GM10266 (cell line): ENCODE results near the gene P2RY4.
"Not testable (repeated sequence)": the region's sequence is repeated elsewhere in the genome, so short reads cannot be mapped to it uniquely, and the experiment has no call there.

Experiments
- DNase-seq: peaks from one replicate; pipeline ENCODE4 v3.0.0; 2012; ENCODE audit errors: extremely low spot score
- TF ChIP-seq, protein P1 (sequence below): IDR thresholded peaks from 2 replicates; pipeline ENCODE4 v1.5.1; 2012; ENCODE audit warnings: mild to moderate bottlenecking, low read depth; ENCODE audit not compliant: control insufficient read depth, insufficient read depth; ENCODE audit errors: missing control alignments

P2RY4 gene

DNA sequence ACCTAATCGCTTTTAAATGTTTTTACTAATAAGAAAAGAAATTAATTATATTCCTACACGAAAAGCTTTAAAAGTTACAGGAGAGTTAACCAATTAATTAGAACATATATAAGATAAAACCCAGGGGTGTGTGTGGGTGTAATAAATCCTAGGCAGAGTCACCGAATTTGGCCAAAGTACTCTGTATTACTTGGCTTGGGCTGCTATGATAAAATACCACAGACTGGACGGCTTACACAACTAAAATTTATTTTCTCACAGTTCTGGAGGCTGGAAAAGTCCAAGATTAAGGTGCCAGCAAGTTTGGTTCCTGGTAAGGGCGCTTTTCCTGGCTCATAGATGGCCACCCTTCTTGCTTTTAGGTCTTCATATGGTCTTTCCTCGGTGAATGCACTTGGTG, 15.1 kb downstream of the P2RY4 start:
- no peak for DNase-seq
- TF ChIP-seq, protein P1, sequence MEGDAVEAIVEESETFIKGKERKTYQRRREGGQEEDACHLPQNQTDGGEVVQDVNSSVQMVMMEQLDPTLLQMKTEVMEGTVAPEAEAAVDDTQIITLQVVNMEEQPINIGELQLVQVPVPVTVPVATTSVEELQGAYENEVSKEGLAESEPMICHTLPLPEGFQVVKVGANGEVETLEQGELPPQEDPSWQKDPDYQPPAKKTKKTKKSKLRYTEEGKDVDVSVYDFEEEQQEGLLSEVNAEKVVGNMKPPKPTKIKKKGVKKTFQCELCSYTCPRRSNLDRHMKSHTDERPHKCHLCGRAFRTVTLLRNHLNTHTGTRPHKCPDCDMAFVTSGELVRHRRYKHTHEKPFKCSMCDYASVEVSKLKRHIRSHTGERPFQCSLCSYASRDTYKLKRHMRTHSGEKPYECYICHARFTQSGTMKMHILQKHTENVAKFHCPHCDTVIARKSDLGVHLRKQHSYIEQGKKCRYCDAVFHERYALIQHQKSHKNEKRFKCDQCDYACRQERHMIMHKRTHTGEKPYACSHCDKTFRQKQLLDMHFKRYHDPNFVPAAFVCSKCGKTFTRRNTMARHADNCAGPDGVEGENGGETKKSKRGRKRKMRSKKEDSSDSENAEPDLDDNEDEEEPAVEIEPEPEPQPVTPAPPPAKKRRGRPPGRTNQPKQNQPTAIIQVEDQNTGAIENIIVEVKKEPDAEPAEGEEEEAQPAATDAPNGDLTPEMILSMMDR: no peak

DNA sequence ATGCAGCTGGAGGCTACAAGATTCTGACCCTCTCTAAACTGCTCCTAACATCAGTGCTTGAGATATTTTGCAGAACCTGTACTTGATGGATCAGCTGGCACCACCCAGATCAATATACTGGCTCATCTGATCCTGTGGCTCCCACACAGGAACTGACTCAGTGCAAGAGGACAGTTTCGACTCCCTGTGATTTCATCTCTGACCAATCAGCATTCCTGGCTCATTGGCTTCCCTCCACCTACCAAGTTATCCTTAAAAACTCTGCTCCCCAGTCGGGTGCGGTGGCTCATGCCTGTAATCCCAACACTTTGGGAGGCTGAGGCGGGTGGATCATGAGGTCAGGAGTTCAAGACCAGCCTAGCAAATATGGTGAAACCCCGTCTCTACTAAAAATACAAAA, 16.4 kb downstream of the P2RY4 start:
- DNase-seq: not testable (repeated sequence)

DNA sequence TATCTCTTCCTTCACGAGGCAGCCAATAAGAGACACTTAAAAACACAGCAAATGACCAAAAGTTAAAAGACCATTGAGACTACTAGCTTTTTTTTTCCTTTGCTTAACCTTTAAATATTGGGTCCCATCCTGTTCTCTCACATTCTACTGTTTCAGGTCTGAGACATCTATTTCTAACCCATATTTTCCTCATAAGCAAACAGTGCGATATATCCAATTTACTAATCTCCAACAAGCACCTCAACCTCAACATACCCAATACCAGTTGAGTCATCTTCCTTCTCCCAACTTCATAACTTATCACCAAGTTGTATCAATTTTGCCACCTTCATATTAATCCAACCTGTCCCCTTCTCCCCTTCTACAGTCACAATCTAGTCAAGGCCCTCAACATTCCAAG, 18.5 kb downstream of the P2RY4 start:
- TF ChIP-seq, protein P1: no peak
- DNase-seq: no peak

DNA sequence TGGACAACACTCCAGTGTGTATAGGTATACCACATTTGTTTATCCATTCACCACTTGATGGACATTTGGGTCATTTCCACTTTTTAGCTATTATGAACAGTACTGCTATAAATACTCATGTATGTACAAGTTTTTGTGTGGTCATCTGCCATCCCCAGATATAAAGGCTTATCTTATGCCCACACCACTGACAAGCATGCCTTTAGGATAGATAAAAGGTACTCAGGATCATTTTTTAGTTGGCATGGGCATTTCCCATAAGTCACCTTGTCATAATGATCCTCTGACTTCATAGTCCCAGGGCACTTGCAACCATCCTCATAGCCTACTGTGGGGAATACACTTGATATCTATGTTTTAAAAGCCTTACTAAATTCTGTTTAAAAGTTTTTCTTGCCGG, 19.3 kb downstream of the P2RY4 start:
- no peak for DNase-seq
- TF ChIP-seq, protein P1: no peak

DNA sequence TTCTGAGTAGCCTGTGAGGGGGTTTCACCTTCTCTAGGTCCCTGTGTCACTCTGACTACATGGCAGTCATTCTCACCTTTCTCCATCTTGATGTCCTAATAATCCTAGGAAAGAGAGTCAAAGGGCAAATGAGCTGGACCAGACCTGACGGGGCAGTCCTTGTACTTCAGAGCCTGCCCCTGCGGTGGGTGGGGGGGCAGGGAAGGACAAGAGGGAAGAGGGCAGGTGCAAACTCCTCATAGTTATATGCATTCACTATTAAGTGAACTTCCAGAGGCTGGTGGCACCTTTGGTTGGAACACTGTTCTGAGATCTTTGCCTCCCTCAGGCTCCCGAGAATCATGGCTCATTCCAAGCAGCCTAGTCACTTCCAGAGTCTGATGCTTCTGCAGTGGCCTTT, 25.6 kb downstream of the P2RY4 start, which contains the start of gene AWAT1:
AWAT1 (plus strand) TSS at position 301 of the 400 bp plus-strand sequence; CDS start at position 342, 41 bp downstream.
- TF ChIP-seq, protein P1: no peak
- no peak for DNase-seq

DNA sequence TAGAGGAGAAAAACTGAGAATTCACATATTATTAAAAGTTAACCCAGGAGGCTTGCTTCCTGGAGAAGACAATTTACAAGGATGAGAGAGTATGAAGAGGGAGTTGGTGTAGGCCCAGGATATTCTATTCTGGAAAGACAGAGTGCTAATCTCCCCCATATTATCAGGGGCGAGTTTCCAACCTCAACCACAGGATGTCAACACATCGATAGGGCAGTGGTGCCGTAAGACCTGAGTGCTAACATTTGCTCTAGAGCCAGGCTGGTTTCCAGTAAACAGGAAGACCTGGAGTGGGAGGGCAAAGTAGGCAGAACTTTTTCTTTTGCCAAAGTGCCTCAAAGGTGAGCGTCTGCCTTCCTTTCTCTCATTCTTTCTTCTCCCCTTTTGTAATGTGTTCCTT, 28.3 kb downstream of the P2RY4 start:
- TF ChIP-seq, protein P1: no peak
- DNase-seq: no peak

DNA sequence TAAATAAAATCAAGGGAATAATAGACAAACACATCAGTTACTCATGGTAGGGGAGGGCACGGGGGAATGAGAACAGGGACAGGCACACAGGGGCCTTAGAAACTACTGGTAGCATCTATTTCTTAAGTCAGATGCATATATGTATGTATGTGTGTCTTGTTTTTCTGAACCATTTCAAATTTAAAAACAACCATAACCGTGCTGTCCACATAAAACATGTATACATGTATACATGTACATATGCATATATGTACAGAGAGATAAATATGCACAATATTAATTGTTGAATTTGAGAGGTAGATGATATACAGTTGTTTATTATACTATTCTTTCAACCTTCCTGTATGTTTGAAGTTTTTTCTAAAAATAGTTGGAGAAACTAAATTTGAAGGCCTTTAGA, 33.3 kb downstream of the P2RY4 start:
- no peak for DNase-seq
- TF ChIP-seq, protein P1: no peak

DNA sequence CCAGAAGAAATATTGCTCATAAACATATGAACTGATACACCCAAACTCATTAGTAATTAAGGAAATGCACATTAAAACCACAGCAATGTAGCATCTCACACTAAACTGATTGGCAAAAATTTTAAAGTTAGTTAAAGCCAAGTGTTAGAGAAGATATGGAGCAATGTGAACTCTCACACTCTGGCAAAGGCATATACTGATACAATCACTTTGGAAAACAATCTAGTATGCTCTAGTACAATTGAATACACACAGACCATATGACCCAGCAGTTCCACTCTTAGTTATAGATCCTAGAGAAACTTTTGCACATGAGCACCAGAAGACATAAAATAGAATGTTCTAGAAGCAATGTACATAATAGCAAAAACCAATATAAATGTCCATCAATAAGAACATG, 34.0 kb downstream of the P2RY4 start:
- no peak for DNase-seq
- TF ChIP-seq, protein P1: no peak
